HepG2 (cell line): ENCODE measurements around the gene TEAD3. TPM values are rescaled to one million over a fixed set of nuclear protein-coding genes. Genes with fewer than 3 reads are reported as not detected.
A peak's percentile ranks its signal among the peaks of the same experiment; 100 is the strongest.

Experiments used
- ARNTL ChIP-seq: sonication (generic); formaldehyde crosslinking; IDR thresholded peaks from 2 replicates; pipeline ENCODE4 v1.4.0; 2020; ENCODE audit warnings: mild to moderate bottlenecking, missing genetic modification reagents
- BRCA1 ChIP-seq: sonication (generic); formaldehyde crosslinking; IDR thresholded peaks from 2 replicates; pipeline ENCODE4 v1.4.0; 2020; ENCODE audit warnings: missing genetic modification reagents
- CC2D1A ChIP-seq: sonication (generic); formaldehyde crosslinking; IDR thresholded peaks from 2 replicates; pipeline ENCODE4 v1.8.1; 2023; ENCODE audit warnings: mild to moderate bottlenecking, missing genetic modification reagents
- CREB3 ChIP-seq: sonication (generic); formaldehyde crosslinking; IDR thresholded peaks from 2 replicates; pipeline ENCODE4 v1.5.0; 2020; ENCODE audit warnings: missing genetic modification reagents
- CTCF ChIP-seq: sonication (generic); formaldehyde crosslinking; IDR thresholded peaks from 2 replicates; pipeline ENCODE4 v1.5.0; 2020; ENCODE audit warnings: mild to moderate bottlenecking, missing genetic modification reagents, moderate library complexity
- GZF1 ChIP-seq: sonication (generic); formaldehyde crosslinking; IDR thresholded peaks from 2 replicates; pipeline ENCODE4 v1.5.1; 2020; ENCODE audit warnings: mild to moderate bottlenecking, missing genetic modification reagents
- HNRNPL ChIP-seq: fragments of 200-400 bp; formaldehyde crosslinking; IDR thresholded peaks from 2 replicates; pipeline ENCODE4 v1.6.1; 2017; ENCODE audit warnings: mild to moderate bottlenecking, low read depth, low read length
- IKZF4 ChIP-seq: sonication (generic); formaldehyde crosslinking; IDR thresholded peaks from 2 replicates; pipeline ENCODE4 v1.5.1; 2020; ENCODE audit warnings: borderline replicate concordance, mild to moderate bottlenecking, low read depth, missing genetic modification reagents; ENCODE audit errors: not compliant biosample characterization
- KLF11 ChIP-seq: IDR thresholded peaks from 2 replicates; pipeline ENCODE4 v1.6.1; 2016; ENCODE audit warnings: missing compliant biosample characterization
- KMT2A ChIP-seq: sonication (generic); formaldehyde crosslinking; IDR thresholded peaks from 2 replicates; pipeline ENCODE4 v1.4.0; 2020; ENCODE audit warnings: missing genetic modification reagents
- MAFG ChIP-seq: sonication (generic); formaldehyde crosslinking; IDR thresholded peaks from 2 replicates; pipeline ENCODE4 v1.5.1; 2020; ENCODE audit warnings: mild to moderate bottlenecking, missing genetic modification reagents
- NR2C2 ChIP-seq: sonication (generic); formaldehyde crosslinking; IDR thresholded peaks from 2 replicates; pipeline ENCODE4 v1.4.0; 2020; ENCODE audit warnings: missing genetic modification reagents, mild to moderate bottlenecking, moderate library complexity, borderline replicate concordance
- PCBP1 ChIP-seq: fragments of 200-400 bp; formaldehyde crosslinking; IDR thresholded peaks from 2 replicates; pipeline ENCODE4 v1.6.1; 2017; ENCODE audit warnings: mild to moderate bottlenecking, low read depth, low read length, borderline replicate concordance
- PHF20 ChIP-seq: sonication (generic); formaldehyde crosslinking; IDR thresholded peaks from 2 replicates; pipeline ENCODE4 v1.5.0; 2020; ENCODE audit warnings: mild to moderate bottlenecking, missing genetic modification reagents
- SETDB1 ChIP-seq: sonication (generic); formaldehyde crosslinking; IDR thresholded peaks from 2 replicates; pipeline ENCODE4 v1.5.1; 2020; ENCODE audit warnings: missing genetic modification reagents, mild to moderate bottlenecking, borderline replicate concordance
- ZFP36 ChIP-seq: fragments of 150-350 bp; IDR thresholded peaks from 2 replicates; pipeline ENCODE4 v1.6.1; 2018; ENCODE audit warnings: borderline replicate concordance, low read length, low read depth; ENCODE audit not compliant: partially characterized antibody
- ZNF260 ChIP-seq: sonication (generic); formaldehyde crosslinking; IDR thresholded peaks from 2 replicates; pipeline ENCODE4 v1.4.0; 2020; ENCODE audit warnings: missing genetic modification reagents, low read depth, mild to moderate bottlenecking, borderline replicate concordance
- ZNF280D ChIP-seq: sonication (generic); formaldehyde crosslinking; IDR thresholded peaks from 2 replicates; pipeline ENCODE4 v1.5.1; 2020; ENCODE audit warnings: mild to moderate bottlenecking, missing genetic modification reagents
- ZNF333 ChIP-seq: sonication (generic); formaldehyde crosslinking; IDR thresholded peaks from 2 replicates; pipeline ENCODE4 v1.4.0; 2020; ENCODE audit warnings: mild to moderate bottlenecking, missing genetic modification reagents, borderline replicate concordance
- ZNF567 ChIP-seq: sonication (generic); formaldehyde crosslinking; IDR thresholded peaks from 2 replicates; pipeline ENCODE4 v1.8.1; 2023; ENCODE audit warnings: mild to moderate bottlenecking, missing genetic modification reagents, borderline replicate concordance
- ZSCAN25 ChIP-seq: sonication (generic); formaldehyde crosslinking; IDR thresholded peaks from 2 replicates; pipeline ENCODE4 v1.8.0; 2022; ENCODE audit warnings: mild to moderate bottlenecking, missing genetic modification reagents
- polyA plus RNA-seq, 8 experiments: library from polyadenylated mRNA; depleted of rRNA in 3 of 8; stranded (reverse) in 7 of 8; unstranded in 1 of 8; fragments of >200 nt; fragmentation: Illumina TruSeq in 4 of 8; extraction: Trizol in 4 of 8; gene quantifications; 2 replicates each; pipeline versions ENCODE4 v1.2.1 to v1.2.3, GENCODE V29; 2011 to 2016; ENCODE audit warnings: low read depth in 4 of 8, missing spikeins in 1 of 8, mixed read lengths in 1 of 8; ENCODE audit not compliant: insufficient read depth in 1 of 8
- total RNA-seq, 5 experiments: library from RNA; depleted of rRNA; stranded (reverse); fragments of >200 nt; fragmentation: Illumina TruSeq; extraction: Trizol; gene quantifications; 2 replicates each; pipeline ENCODE4 v1.2.3, GENCODE V29; 2016; ENCODE audit warnings: low read depth in 1 of 5

The TEAD3 gene
- total and polyA plus RNA-seq, 2 of the 13 experiments (the other 11 are each of a cell fraction or from before 2014, with no cell fraction given) = 15.1 to 16.5 TPM

DNA sequence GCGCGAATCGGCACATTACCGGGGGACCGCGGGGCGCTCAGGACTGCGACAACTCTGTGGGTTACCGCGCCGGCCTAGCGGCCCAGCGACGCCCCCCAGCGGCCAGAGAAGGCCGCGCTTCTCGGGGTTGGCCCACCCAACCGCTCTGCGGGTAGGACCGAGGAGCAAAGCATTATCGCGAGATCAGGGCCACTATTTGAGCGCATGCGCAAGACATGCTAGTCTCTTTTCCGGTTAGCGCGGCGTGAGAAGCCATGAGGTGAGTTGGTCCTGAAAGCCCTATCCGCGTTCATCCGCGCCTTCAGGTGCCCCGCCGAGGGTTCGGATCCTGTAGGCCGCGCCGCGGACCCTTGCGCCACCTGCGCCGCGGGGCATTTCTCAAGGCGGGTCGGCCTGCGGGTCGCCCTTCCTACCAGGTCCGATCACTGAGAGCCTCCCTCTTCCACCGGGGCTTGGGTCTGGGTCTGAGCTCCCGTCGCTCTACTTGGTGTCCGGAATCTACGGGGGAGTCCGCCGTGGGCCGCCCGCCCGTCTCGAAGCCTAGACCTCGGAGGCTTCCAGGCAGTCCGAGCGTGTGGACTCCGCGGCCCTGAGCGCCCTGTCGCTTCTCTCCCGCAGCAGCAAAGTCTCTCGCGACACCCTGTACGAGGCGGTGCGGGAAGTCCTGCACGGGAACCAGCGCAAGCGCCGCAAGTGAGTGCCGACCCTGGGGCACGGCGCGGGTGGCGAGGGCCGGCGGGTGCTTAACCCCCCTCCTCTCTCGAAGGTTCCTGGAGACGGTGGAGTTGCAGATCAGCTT lies 28.5 kb downstream of the TEAD3 start, which contains the start of gene RPL10A (continued):
- TF ChIP-seq CTCF (CRISPR knock-in tag) (peak; percentile 100), GZF1 (no peak; the same call in 1 of the 2 replicates), PCBP1 (0 out of 2 replicates have a peak, but pooled peaks have one; percentile 20), PHF20 (CRISPR knock-in tag) (peak; percentile 87), BRCA1 (peak; percentile 94), CC2D1A (CRISPR knock-in tag) (no peak), KMT2A (CRISPR knock-in tag) (peak; percentile 96), ZNF280D (CRISPR knock-in tag) (peak; percentile 89; the same call in 1 of the 2 replicates), IKZF4 (CRISPR knock-in tag) (no peak), ZNF333 (CRISPR knock-in tag) (peak; percentile 90; the same call in 1 of the 2 replicates), NR2C2 (peak; percentile 64), ARNTL (CRISPR knock-in tag) (peak; percentile 83), ZSCAN25 (CRISPR knock-in tag) (peak; percentile 76), HNRNPL (peak; percentile 61; the same call in 1 of the 2 replicates), ZNF567 (peak; percentile 98), SETDB1 (CRISPR knock-in tag) (no peak), MAFG (CRISPR knock-in tag) (no peak), CREB3 (CRISPR knock-in tag) (peak; percentile 78), ZNF260 (CRISPR knock-in tag) (no peak), ZFP36 (no peak), KLF11 (CRISPR knock-in tag) (peak; percentile 87)
